Neural crest cell (in vitro differentiated cells): ENCODE results near the gene VAPB. TPM values are rescaled to one million over a fixed set of nuclear protein-coding genes. Genes with fewer than 3 reads are reported as not detected.

ENCODE experiments used
- DNase-seq: peaks from one replicate; pipeline ENCODE4 v3.0.0; 2021; ENCODE audit warnings: low read depth, mixed read lengths, low spot score
- H3K27ac Mint-ChIP-seq: one replicate; pipeline ENCODE4 v1.8.0; 2021; ENCODE audit warnings: mild to moderate bottlenecking, mixed read lengths; ENCODE audit not compliant: unreplicated experiment
- H3K27me3 Mint-ChIP-seq: 2 replicates; pipeline ENCODE4 v1.8.0; 2021; ENCODE audit warnings: low read depth, mild to moderate bottlenecking, mixed read lengths
- H3K36me3 Mint-ChIP-seq: 2 replicates; pipeline ENCODE4 v1.8.0; 2021; ENCODE audit warnings: low read depth, mild to moderate bottlenecking, mixed read lengths
- H3K4me1 Mint-ChIP-seq: 2 replicates; pipeline ENCODE4 v1.8.0; 2021; ENCODE audit warnings: mixed read lengths
- H3K4me3 Mint-ChIP-seq: one replicate; pipeline ENCODE4 v1.8.0; 2021; ENCODE audit warnings: mild to moderate bottlenecking, mixed read lengths
- H3K9me3 Mint-ChIP-seq: 2 replicates; pipeline ENCODE4 v1.8.0; 2021; ENCODE audit warnings: mixed read lengths
- CTCF ChIP-seq: fragments of 200-600 bp; sonication (generic); conservative IDR thresholded peaks from 2 replicates; pipeline ENCODE4 v1.5.0; 2021; ENCODE audit warnings: antibody characterized with exemption, mild to moderate bottlenecking
- total RNA-seq: library from RNA; stranded (reverse); gene quantifications from 2 replicates; pipeline ENCODE4 v1.2.1, GENCODE V29; 2021

The VAPB gene
- total RNA-seq, 1 donor from 2014 or later, result 57.7 TPM

DNA sequence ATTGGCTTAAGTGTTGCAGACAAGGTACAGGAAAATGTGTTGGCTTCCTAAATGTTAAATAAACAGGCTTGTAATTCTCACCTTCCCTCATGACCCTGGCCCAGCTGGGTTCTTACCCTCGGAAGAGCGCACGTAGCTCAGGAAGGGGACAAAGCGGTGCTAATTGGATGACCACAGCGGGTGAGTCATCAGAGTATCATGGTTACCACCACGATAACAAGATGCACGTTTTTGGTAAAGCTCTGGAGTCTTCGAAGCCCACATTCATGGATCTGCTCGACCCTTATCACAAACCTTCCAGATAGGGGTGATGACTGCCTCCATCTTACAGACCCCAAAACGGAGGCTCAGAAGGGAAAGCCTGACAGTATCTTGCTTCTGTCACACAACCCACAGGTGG lies 93.4 kb downstream of the VAPB start:
- TF ChIP-seq CTCF, result no peak
- peaks cover 20% of the 10 kb centered on the region for H3K9me3 Mint-ChIP-seq
- H3K36me3 Mint-ChIP-seq, result peaks cover 20% of the 10 kb centered on the region
- no peak overlapping the region for H3K4me3 Mint-ChIP-seq
- no peak for DNase-seq
- peaks cover 8% of the 10 kb centered on the region for H3K4me1 Mint-ChIP-seq
- no peak overlapping the region for H3K27ac Mint-ChIP-seq
- no peaks in the 10 kb centered on the region for H3K27me3 Mint-ChIP-seq

GRCh38 chr20:58483051-58483450 lies 94.0 kb downstream of the VAPB start:
- Mint-ChIP-seq H3K36me3 (peaks cover 20% of the 10 kb centered on the region), H3K4me1 (peaks cover 8% of the 10 kb centered on the region), H3K9me3 (peaks cover 22% of the 10 kb centered on the region), H3K4me3 (no peak overlapping the region), H3K27me3 (no peaks in the 10 kb centered on the region), H3K27ac (no peak overlapping the region)
- no peak for TF ChIP-seq CTCF
- DNase-seq, result no peak

GRCh38 chr20:58483470-58483869 lies 94.4 kb downstream of the VAPB start:
- no peak for DNase-seq
- H3K4me3 Mint-ChIP-seq, result no peak overlapping the region

GRCh38 chr20:58485393-58485792 lies 96.4 kb downstream of the VAPB start:
- no peak for DNase-seq
- no peak overlapping the region for H3K4me3 Mint-ChIP-seq
- H3K27ac Mint-ChIP-seq, result no peak overlapping the region
- peaks cover 8% of the 10 kb centered on the region for H3K4me1 Mint-ChIP-seq
- H3K9me3 Mint-ChIP-seq, result peaks cover 20% of the 10 kb centered on the region
- no peak for TF ChIP-seq CTCF
- H3K36me3 Mint-ChIP-seq, result peaks cover 18% of the 10 kb centered on the region
- peaks cover 2% of the 10 kb centered on the region for H3K27me3 Mint-ChIP-seq

More at GRCh38 chr20:58483470-58483869, 94.4 kb downstream of the VAPB start:
- TF ChIP-seq CTCF, result no peak
- no peaks in the 10 kb centered on the region for H3K27me3 Mint-ChIP-seq
- H3K4me1 Mint-ChIP-seq, result peaks cover 8% of the 10 kb centered on the region
- peaks cover 19% of the 10 kb centered on the region for H3K36me3 Mint-ChIP-seq
- no peak overlapping the region for H3K27ac Mint-ChIP-seq
- peaks cover 20% of the 10 kb centered on the region for H3K9me3 Mint-ChIP-seq

DNA sequence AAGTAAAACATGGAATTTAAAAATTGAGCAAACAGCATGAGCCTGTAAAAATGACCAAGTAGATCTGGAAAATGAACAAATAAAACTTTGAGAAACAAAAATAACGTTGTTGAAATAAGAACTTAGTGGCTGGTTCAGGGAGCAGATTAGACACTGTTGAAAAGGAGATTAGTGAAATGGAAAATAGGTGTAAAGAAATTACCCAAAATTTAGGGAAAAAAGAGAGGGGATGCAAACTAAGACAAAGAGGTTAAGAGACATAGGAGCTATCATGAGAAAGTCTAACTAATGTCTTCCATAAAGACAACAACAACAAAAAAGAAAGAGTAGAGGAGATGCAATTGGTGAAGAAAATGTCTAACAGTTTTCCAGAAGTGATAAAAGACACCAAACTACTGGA lies 97.2 kb downstream of the VAPB start:
- no peak for DNase-seq
- peaks cover 20% of the 10 kb centered on the region for H3K9me3 Mint-ChIP-seq
- H3K27me3 Mint-ChIP-seq, result peaks cover 3% of the 10 kb centered on the region
- H3K4me1 Mint-ChIP-seq, result peaks cover 7% of the 10 kb centered on the region
- no peak for TF ChIP-seq CTCF
- no peak overlapping the region for H3K27ac Mint-ChIP-seq
- peaks cover 18% of the 10 kb centered on the region for H3K36me3 Mint-ChIP-seq
- H3K4me3 Mint-ChIP-seq, result no peak overlapping the region
